Endothelial cell (in vitro differentiated cells): ENCODE results near the gene FLYWCH1. TPM values are rescaled to one million over a fixed set of nuclear protein-coding genes. Genes with fewer than 3 reads are reported as not detected.

Experiments used
- DNase-seq: peaks from one replicate; pipeline ENCODE4 v3.0.0; 2021; ENCODE audit warnings: low spot score
- H3K27ac Mint-ChIP-seq: one replicate; pipeline ENCODE4 v1.8.0; 2021; ENCODE audit warnings: mixed read lengths, inconsistent platforms; ENCODE audit not compliant: unreplicated experiment
- H3K27me3 Mint-ChIP-seq: one replicate; pipeline ENCODE4 v1.8.0; 2021; ENCODE audit warnings: mild to moderate bottlenecking, moderate library complexity, mixed read lengths, inconsistent platforms; ENCODE audit not compliant: unreplicated experiment
- H3K36me3 Mint-ChIP-seq: one replicate; pipeline ENCODE4 v1.8.0; 2021; ENCODE audit warnings: mild to moderate bottlenecking, low read depth, mixed read lengths, inconsistent platforms; ENCODE audit not compliant: unreplicated experiment
- H3K4me1 Mint-ChIP-seq: one replicate; pipeline ENCODE4 v1.8.0; 2021; ENCODE audit warnings: mild to moderate bottlenecking, mixed read lengths, inconsistent platforms; ENCODE audit not compliant: unreplicated experiment
- H3K4me3 Mint-ChIP-seq: one replicate; pipeline ENCODE4 v1.8.0; 2021; ENCODE audit warnings: mild to moderate bottlenecking, mixed read lengths, inconsistent platforms; ENCODE audit not compliant: unreplicated experiment
- H3K9me3 Mint-ChIP-seq: one replicate; pipeline ENCODE4 v1.8.0; 2021; ENCODE audit warnings: mixed read lengths, inconsistent platforms; ENCODE audit not compliant: unreplicated experiment
- total RNA-seq: library from RNA; stranded (reverse); fragmentation: NEBNext Ultra II Directional; extraction: Animal tissue kit (Norgen Biotek cat#: 25700); gene quantifications from one replicate; pipeline ENCODE4 v1.2.1, GENCODE V29; 2021; ENCODE audit not compliant: unreplicated experiment
- TF ChIP-seq, protein P1 (sequence below): fragments of 200-600 bp; sonication (generic); IDR thresholded peaks from one replicate; pipeline ENCODE4 v1.5.0; 2021; ENCODE audit warnings: antibody characterized with exemption; ENCODE audit not compliant: unreplicated experiment

FLYWCH1 gene
- total RNA-seq, 1 donor from 2014 or later, result 50.8 TPM

DNA sequence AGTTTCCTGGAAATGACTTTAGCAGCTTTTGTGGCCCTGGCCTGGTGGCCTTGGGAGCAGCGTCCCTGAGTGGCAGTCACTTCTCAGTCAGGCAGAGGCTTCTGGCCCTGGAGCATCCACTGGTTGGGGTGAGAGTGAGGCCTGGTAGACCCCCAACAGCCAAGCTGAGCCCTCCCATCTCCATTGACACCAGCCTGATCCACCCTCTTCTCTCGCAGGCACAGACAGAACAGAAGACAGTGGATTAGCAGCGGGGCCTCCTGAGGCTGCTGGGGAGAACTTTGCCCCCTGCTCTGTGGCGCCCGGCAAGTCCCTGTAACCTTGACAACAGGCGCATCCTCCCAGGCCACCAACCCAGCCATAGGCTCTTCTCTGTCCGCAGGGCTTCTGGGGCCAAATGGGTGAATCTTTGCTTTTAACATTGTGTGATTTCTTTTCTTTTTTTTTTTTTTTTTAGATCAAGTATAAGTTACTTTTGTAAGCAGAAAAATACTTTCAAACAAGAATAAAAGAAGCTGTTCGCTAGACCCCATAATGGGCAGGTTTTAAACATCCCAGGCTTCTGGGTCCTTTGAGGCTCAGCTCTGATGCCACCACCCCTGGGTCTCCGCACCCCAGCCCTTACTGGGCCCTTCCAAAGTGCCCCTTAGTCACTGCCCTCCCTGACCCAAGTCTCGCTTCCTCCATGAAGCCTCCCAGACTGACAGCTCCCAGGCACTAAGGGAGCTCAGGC is 12.7 kb upstream of the FLYWCH1 start:
- peaks cover 7% of the 10 kb centered on the region for H3K27me3 Mint-ChIP-seq
- TF ChIP-seq, protein P1, sequence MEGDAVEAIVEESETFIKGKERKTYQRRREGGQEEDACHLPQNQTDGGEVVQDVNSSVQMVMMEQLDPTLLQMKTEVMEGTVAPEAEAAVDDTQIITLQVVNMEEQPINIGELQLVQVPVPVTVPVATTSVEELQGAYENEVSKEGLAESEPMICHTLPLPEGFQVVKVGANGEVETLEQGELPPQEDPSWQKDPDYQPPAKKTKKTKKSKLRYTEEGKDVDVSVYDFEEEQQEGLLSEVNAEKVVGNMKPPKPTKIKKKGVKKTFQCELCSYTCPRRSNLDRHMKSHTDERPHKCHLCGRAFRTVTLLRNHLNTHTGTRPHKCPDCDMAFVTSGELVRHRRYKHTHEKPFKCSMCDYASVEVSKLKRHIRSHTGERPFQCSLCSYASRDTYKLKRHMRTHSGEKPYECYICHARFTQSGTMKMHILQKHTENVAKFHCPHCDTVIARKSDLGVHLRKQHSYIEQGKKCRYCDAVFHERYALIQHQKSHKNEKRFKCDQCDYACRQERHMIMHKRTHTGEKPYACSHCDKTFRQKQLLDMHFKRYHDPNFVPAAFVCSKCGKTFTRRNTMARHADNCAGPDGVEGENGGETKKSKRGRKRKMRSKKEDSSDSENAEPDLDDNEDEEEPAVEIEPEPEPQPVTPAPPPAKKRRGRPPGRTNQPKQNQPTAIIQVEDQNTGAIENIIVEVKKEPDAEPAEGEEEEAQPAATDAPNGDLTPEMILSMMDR, result no peak
- DNase-seq, result no peak
- no peak overlapping the region for H3K27ac Mint-ChIP-seq
- H3K36me3 Mint-ChIP-seq, result no peaks in the 10 kb centered on the region
- no peak overlapping the region for H3K4me3 Mint-ChIP-seq
- peaks cover 3% of the 10 kb centered on the region for H3K4me1 Mint-ChIP-seq
- H3K9me3 Mint-ChIP-seq, result no peaks in the 10 kb centered on the region

DNA sequence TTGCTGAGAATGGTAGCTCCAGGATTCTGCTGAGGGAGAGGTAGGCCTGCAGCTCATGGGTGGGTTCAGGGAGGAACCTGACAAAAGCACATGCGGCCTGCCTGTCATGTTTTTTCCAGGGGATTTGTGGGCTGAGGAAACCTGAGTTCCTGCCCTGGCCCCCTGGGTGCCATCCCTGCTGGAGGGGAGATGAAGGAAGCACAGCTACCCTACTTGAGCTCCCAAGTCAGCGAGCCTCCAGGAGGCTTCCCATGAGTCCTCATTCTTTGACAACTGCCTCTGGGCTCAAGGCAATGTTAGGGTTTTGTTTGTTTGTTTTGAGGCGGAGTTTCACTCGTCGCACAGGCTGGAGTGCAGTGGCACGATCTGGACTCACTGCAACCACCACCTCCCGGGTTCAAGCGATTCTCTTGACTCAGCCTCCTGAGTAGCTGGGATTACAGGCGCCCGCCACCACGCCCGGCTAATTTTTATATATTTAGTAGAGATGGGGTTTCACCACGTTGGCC is 12.1 kb upstream of the FLYWCH1 start:
- DNase-seq, result no peak
- peaks cover 4% of the 10 kb centered on the region for H3K4me1 Mint-ChIP-seq
- H3K27me3 Mint-ChIP-seq, result peaks cover 9% of the 10 kb centered on the region
- no peaks in the 10 kb centered on the region for H3K36me3 Mint-ChIP-seq
- H3K27ac Mint-ChIP-seq, result no peak overlapping the region
- TF ChIP-seq, protein P1, result no peak
- H3K9me3 Mint-ChIP-seq, result no peaks in the 10 kb centered on the region
- H3K4me3 Mint-ChIP-seq, result no peak overlapping the region

DNA sequence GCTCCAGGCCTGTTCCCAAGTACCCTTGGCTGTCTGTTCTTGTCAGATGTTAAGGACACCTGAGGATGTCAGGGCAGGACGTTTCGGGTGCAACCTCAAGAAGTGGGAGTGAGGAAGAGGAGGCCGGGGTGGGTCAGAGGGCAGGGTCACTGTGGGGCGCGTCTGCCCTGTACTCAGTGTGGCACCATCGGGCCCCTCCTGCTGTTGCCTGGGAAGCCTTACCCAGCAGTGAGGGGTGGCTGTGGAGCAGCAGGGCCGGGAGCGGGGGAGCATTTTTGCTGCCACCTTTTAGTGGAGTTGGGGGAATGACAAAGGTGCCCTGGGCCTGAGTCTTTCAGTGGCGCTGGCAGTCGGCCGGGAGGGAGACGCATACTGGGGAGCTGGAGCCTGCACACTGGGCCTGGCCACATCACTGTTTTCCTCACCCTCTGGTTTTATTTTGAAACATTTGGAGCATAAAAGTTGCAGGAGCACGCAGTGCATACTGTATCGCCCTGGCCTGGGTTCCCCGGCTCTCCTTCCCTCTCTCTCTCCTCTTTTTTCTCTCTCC is 11.1 kb upstream of the FLYWCH1 start:
- Mint-ChIP-seq H3K27ac (no peak overlapping the region), H3K27me3 (peaks cover 9% of the 10 kb centered on the region), H3K4me3 (no peak overlapping the region), H3K4me1 (peaks cover 4% of the 10 kb centered on the region), H3K36me3 (no peaks in the 10 kb centered on the region), H3K9me3 (no peaks in the 10 kb centered on the region)
- DNase-seq, result no peak
- TF ChIP-seq, protein P1, result no peak

DNA sequence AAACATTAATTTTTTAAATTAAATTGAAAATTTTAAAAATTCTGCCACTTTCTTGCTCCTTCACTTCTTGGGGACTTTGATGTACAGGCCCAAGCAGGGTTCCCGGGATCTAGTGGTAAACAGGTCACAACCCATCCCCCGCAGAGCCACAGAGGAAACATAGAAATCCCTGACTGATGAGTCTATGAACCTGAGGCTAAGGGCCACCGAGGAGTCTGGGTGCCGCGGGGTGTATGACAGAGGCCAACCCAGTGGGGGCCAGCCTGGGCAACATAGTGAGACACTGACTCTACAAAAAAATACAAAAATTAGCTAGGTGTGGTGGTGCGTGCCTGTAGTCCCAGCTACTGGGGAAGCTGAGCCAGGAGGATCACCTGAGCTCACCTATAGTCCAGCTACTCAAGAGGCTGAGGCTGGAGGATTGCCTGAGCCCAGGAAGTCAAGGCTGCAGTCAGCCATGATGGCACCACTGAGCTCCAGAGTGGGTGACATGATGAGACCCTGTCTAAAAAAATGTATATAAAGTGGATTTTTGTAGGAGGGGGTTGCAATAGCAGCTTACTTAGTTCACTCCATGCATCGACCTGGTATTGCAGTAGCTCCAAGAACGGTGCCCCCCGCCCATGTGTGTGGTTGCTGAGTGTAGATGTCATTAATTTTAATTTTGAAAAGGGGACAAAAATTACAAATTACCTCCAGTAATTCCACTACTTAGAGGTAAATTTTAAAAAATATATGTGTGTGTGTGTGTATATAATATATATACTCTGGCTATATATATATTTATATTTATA is 9.2 kb upstream of the FLYWCH1 start:
- Mint-ChIP-seq H3K27ac (no peak overlapping the region), H3K4me3 (no peak overlapping the region), H3K36me3 (peaks cover 5% of the 10 kb centered on the region), H3K27me3 (peaks cover 14% of the 10 kb centered on the region), H3K4me1 (peaks cover 4% of the 10 kb centered on the region), H3K9me3 (no peaks in the 10 kb centered on the region)
- DNase-seq, result no peak
- TF ChIP-seq, protein P1, result no peak
